SK-N-SH treated with all-trans-retinoic acid at 6 μM for 48 hours (cell line): ENCODE results near the gene DEGS1.

Experiments
- CREB5 ChIP-seq: fragments of 250-450 bp; sonication (Bioruptor Pico); IDR thresholded peaks from 2 replicates; pipeline ENCODE4 v1.5.1; 2020; ENCODE audit warnings: low read depth, mild to moderate bottlenecking, moderate library complexity
- CSDC2 ChIP-seq: fragments of 250-450 bp; sonication (Bioruptor Pico); IDR thresholded peaks from 2 replicates; pipeline ENCODE4 v1.5.0; 2020; ENCODE audit warnings: mild to moderate bottlenecking, moderate library complexity
- OSR1 ChIP-seq: fragments of 250-450 bp; sonication (Bioruptor Pico); IDR thresholded peaks from 2 replicates; pipeline ENCODE4 v1.8.0; 2022; ENCODE audit warnings: moderate library complexity, mild to moderate bottlenecking, inconsistent platforms
- SNAI2 ChIP-seq: fragments of 250-450 bp; sonication (Bioruptor Pico); IDR thresholded peaks from 2 replicates; pipeline ENCODE4 v1.5.0; 2020; ENCODE audit warnings: mild to moderate bottlenecking, moderate library complexity
- TCF4 ChIP-seq: fragments of 250-450 bp; sonication (Bioruptor Pico); IDR thresholded peaks from 2 replicates; pipeline ENCODE4 v1.8.0; 2021; ENCODE audit warnings: mild to moderate bottlenecking, moderate library complexity, borderline replicate concordance
- ZFP30 ChIP-seq: fragments of 450-650 bp; formaldehyde crosslinking; IDR thresholded peaks from 2 replicates; pipeline ENCODE4 v1.5.0; 2022; ENCODE audit warnings: mild to moderate bottlenecking, moderate library complexity
- ZNF8 ChIP-seq: fragments of 450-650 bp; formaldehyde crosslinking; IDR thresholded peaks from 2 replicates; pipeline ENCODE4 v1.5.0; 2020; ENCODE audit warnings: mild to moderate bottlenecking, moderate library complexity

GRCh38 chr1:224235813-224236493 is 52.9 kb downstream of the DEGS1 start:
- TF ChIP-seq ZNF8 (CRISPR knock-in tag): no peak
- no peak for TF ChIP-seq SNAI2 (CRISPR knock-in tag)
- TF ChIP-seq ZFP30 (CRISPR knock-in tag): no peak
- no peak for TF ChIP-seq OSR1 (CRISPR knock-in tag)
- no peak for TF ChIP-seq TCF4 (CRISPR knock-in tag)
- TF ChIP-seq CREB5 (CRISPR knock-in tag): no peak
- TF ChIP-seq CSDC2 (CRISPR knock-in tag): no peak
